AG10803 (cell line): Measurements from ENCODE around the gene SPHK2.
"Not testable (repeated sequence)": the region's sequence is repeated elsewhere in the genome, so short reads cannot be mapped to it uniquely, and the experiment has no call there.

Source experiments
- DNase-seq: peaks from one replicate; pipeline ENCODE4 v3.0.0; 2010; ENCODE audit warnings: low read depth
- H3K4me3 ChIP-seq: 2 replicates; pipeline ENCODE4 v1.5.1; 2011; ENCODE audit warnings: mild to moderate bottlenecking, low read length, control low read depth
- TF ChIP-seq, protein P1 (sequence below): conservative IDR thresholded peaks from 2 replicates; pipeline ENCODE4 v1.5.1; 2011; ENCODE audit warnings: mild to moderate bottlenecking, low read length, control low read depth, inconsistent platforms

SPHK2 gene

DNA sequence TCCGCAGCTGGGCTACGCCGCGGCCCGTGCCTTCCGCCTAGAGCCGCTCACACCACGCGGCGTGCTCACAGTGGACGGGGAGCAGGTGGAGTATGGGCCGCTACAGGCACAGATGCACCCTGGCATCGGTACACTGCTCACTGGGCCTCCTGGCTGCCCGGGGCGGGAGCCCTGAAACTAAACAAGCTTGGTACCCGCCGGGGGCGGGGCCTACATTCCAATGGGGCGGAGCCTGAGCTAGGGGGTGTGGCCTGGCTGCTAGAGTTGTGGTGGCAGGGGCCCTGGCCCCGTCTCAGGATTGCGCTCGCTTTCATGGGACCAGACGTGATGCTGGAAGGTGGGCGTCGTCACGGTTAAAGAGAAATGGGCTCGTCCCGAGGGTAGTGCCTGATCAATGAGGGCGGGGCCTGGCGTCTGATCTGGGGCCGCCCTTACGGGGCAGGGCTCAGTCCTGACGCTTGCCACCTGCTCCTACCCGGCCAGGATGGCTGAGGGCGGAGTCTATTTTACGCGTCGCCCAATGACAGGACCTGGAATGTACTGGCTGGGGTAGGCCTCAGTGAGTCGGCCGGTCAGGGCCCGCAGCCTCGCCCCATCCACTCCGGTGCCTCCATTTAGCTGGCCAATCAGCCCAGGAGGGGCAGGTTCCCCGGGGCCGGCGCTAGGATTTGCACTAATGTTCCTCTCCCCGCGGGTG lies 10.4 kb downstream of the SPHK2 start:
- DNase-seq: no peak
- no peak overlapping the region for H3K4me3 ChIP-seq
- TF ChIP-seq, protein P1, sequence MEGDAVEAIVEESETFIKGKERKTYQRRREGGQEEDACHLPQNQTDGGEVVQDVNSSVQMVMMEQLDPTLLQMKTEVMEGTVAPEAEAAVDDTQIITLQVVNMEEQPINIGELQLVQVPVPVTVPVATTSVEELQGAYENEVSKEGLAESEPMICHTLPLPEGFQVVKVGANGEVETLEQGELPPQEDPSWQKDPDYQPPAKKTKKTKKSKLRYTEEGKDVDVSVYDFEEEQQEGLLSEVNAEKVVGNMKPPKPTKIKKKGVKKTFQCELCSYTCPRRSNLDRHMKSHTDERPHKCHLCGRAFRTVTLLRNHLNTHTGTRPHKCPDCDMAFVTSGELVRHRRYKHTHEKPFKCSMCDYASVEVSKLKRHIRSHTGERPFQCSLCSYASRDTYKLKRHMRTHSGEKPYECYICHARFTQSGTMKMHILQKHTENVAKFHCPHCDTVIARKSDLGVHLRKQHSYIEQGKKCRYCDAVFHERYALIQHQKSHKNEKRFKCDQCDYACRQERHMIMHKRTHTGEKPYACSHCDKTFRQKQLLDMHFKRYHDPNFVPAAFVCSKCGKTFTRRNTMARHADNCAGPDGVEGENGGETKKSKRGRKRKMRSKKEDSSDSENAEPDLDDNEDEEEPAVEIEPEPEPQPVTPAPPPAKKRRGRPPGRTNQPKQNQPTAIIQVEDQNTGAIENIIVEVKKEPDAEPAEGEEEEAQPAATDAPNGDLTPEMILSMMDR: no peak

DNA sequence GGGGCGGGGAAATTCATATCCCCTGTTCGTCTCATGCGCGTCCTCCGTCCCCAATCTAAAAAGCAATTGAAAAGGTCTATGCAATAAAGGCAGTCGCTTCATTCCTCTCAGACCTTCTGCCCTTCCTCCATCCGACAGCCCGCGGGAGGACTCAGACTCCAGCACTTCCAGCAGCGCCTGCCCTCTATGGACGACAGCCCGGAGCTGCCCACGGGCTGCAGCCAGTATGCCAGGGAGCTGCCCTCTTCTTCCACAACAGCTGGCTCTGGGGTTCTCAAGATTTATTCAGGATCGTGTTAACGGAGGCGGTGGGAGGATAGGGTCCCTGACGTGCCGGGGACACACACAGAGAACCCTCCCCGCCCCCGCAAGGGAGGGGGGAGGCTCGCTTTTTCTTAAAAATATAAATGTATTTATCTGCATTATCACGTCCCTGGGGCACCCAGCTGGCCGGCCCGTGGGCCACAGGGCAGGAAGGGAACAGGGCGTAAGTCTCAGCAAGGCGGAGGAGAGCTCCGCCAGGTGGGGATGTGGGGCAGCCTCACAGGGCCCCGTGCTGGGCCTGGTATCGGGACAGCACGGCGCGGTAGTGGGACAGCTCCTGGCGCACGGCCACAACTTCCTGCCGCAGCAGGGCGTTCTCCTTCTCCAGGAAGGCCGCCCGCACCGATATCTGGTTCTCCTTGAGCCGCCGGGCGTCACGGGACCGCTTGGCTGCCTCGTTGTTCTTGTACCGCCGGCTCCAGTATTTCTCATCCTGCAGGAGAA lies 11.2 kb downstream of the SPHK2 start:
- no peak overlapping the region for H3K4me3 ChIP-seq
- TF ChIP-seq, protein P1: no peak
- DNase-seq: no peak

DNA sequence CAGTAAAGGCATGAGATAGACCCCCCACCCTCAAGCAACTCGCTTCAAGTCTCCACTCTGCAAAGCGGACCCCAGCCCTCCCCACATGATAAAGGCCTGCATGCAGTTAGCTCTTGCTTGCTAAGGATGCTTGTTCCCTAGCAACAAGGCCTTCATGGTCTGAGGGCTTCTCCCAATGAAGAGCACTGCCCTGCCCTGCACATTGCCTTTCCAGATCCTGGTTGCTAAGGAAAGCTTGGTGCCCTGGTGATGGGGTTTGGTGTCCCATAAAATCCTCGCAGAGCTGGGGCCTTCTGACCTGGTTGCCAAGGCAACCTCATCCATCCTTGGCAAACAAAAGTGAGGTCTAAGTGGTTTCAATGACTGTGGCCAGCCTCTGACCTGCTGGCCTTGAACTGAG lies 11.9 kb downstream of the SPHK2 start:
- DNase-seq: no peak

DNA sequence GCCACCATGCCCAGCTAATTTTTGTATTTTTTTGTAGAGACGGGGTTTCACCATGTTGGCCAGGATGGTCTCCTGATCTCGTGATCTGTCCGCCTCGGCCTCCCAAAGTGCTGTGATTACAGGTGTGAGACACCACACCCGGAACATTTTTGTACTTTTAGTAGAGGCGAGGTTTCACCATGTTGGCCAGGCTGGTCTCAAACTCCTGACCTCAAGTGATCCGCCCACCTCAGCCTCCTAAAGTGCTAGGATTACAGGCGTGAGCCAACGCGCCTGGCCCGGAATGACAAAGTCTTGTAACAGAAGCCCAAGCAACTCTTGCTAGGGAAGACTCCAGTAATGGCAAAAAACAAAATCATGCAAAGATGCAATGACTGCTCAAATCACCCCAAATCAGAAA lies 13.0 kb downstream of the SPHK2 start:
- not testable (repeated sequence) for H3K4me3 ChIP-seq, DNase-seq

More for the DNA sequence above, 11.9 kb downstream of the SPHK2 start:
- TF ChIP-seq, protein P1: no peak
- no peak overlapping the region for H3K4me3 ChIP-seq

DNA sequence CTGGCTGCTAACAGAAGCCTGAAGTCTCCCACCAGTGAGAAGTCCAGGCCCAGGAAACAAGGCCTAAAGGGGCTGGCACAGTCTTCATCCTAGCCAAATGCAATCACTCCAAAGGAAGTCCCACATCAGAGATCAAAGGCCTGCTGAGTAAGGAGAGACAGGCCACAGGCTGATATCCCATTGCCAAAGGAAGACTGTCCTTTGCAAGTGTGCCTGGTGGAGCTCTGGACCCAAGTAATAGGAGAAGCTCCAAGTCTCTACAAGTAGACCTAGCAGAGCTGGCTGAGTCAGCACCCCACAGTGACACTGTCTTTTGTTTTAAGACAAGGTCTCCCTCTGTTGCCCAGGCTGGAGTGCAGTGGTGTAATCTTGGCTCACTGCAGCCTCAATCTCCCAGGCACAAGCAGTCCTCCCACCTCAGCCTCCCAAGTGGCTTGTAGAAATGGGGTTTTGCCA lies 13.4 kb downstream of the SPHK2 start:
- no peak overlapping the region for H3K4me3 ChIP-seq
- TF ChIP-seq, protein P1: no peak; the same call in 1 of the 2 replicates
- DNase-seq: peak; percentile 54

DNA sequence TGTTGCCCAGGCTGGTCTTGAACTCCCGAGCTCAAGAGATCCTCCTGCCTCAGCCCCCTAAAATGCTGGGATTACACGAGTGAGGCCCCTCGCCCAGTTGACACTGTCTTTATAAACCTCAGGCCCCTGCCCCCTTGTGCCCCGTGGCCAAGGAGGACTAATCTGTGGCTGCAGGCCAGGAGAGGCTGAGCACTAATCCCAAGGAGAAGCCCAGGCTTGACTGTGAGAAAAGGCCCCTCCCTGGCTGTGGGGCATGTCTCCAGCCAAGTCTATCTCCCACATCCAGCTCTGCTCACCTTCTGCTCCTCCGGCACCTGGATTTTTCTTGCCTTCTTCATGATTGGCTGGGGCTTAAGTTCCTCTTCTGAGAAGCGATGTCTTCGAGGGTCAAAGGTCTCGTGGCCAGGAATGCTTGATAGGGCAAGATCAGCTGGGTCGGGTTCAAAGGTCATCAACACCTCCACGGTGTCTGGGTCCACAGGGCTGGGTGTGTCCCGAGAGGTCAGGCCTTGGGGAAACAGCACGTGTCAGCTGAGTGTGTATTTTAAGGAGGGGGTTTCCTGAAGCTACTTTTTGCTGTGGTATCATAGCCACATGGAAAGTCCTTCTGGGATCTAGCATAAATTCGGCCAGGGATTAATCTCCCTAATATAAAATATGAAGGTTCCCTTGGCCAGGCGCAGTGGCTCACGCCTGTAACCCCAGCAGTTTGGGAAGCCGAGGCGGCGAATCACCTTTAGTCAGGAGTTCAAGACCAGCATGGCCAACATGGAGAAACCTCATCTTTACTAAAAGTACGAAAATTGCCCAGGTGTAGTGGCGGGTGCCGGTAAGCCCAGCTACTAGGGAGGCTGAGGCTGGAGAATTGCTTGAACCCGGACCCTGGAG lies 14.1 kb downstream of the SPHK2 start:
- peak overlapping the region; percentile 56; the same call in 1 of the 2 replicates for H3K4me3 ChIP-seq
- TF ChIP-seq, protein P1: no peak
- no peak for DNase-seq

DNA sequence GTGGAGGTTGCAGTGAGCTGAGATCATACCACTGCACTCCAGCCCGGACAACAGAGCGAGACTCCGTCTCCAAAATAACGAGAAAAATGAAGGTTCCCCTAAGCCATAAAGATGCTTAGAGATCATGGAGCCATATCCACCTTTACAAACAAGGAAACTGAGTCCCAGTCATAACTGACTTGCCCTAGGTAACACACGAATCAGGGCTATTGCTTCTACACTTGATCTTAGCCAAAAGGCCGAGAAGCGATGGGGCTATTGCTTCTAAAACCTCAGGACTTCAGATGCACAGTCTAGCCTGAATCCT lies 14.7 kb downstream of the SPHK2 start:
- H3K4me3 ChIP-seq: peak overlapping the region; percentile 56
- TF ChIP-seq, protein P1: no peak
- no peak for DNase-seq
